Stimulated activated CD8-positive, alpha-beta memory T cell treated with anti-CD3 and anti-CD28 coated beads, Interleukin-15, amount 100 ng/mL, for 24 hours (primary cell): ENCODE results near the gene TAF11L14.
"Not testable (repeated sequence)": the region's sequence is repeated elsewhere in the genome, so short reads cannot be mapped to it uniquely, and the experiment has no call there.

Experiments
- DNase-seq: peaks from one replicate; pipeline ENCODE4 v3.0.0-alpha.2; 2020; ENCODE audit warnings: low read depth

TAF11L14 gene

DNA sequence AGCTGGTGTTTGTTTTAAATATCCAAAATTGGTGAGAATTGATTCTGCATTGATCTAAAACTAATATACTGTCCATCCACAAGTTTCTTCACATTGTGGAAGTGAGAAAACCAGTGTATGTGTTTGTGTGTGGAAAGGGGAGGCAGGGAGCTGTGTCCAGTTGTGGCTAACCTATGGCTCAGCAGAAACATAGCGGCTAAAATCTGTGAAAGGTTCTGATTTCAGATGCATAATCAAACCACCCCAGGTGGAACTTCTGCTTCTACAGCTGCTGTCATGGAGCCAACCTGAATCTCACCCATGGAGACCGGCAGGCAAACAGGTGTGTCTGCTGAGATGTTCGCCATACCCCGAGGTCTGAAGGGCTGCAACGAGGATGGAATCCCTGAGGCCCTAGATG lies at the start of gene TAF11L14:
Gene TAF11L14, plus strand, starts transcription at position 301 of the 400 bp plus-strand sequence.
- no peak for DNase-seq

DNA sequence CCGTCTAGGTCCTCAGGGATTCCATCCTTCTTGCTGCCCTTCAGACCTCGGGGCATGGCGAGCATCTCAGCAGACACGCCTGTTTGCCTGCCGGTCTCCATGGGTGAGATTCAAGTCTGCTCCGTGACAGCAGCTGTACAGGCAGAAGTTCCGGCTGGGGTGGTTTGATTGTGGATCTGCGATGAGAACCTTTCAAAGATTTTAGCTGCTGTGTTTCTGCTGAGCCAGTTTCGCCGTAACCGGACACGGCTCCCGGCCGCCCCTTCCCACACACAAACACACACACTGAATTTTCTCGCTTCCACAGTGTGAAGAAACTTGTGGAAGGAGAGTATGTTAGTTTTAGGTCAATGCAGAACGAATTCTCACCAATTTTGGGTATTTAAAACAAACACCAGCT lies 48.6 kb upstream of the TAF11L14 start, which contains the start of gene TAF11L7:
Gene TAF11L7, minus strand, starts transcription at position 101 of the 400 bp plus-strand sequence.
- DNase-seq: not testable (repeated sequence)

- DNase-seq: not testable (repeated sequence)
Observed at GRCh38 chr5:17590860-17591259, 43.4 kb upstream of the TAF11L14 start, which contains the start of gene TAF11L8. TSS of gene TAF11L8 (minus strand) at chr5:17590960.

DNA sequence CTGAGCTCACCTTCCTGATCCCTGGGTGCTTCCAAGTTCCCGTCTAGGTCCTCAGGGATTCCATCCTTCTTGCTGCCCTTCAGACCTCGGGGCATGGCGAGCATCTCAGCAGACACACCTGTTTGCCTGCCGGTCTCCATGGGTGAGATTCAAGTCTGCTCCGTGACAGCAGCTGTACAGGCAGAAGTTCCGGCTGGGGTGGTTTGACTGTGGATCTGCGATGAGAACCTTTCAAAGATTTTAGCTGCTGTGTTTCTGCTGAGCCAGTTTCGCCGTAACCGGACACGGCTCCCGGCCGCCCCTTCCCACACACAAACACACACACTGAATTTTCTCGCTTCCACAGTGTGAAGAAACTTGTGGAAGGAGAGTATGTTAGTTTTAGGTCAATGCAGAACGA lies 40.0 kb upstream of the TAF11L14 start, which contains the start of gene TAF11L9:
Gene TAF11L9, minus strand, starts transcription at position 140 of the 400 bp plus-strand sequence.
- not testable (repeated sequence) for DNase-seq

- DNase-seq: not testable (repeated sequence)
Observed at GRCh38 chr5:17597728-17598127, 36.5 kb upstream of the TAF11L14 start, which contains the start of gene TAF11L10. TSS of gene TAF11L10 (minus strand) at chr5:17597828.

- not testable (repeated sequence) for DNase-seq
Observed at GRCh38 chr5:17603880-17604279, 30.4 kb upstream of the TAF11L14 start, which contains the start of gene TAF11L11. TSS of gene TAF11L11 (plus strand) at chr5:17604183.

- no peak for DNase-seq
Observed at GRCh38 chr5:17604951-17605350, 29.3 kb upstream of the TAF11L14 start.

- DNase-seq: not testable (repeated sequence)
Observed at GRCh38 chr5:17607461-17607860, 26.8 kb upstream of the TAF11L14 start.

DNA sequence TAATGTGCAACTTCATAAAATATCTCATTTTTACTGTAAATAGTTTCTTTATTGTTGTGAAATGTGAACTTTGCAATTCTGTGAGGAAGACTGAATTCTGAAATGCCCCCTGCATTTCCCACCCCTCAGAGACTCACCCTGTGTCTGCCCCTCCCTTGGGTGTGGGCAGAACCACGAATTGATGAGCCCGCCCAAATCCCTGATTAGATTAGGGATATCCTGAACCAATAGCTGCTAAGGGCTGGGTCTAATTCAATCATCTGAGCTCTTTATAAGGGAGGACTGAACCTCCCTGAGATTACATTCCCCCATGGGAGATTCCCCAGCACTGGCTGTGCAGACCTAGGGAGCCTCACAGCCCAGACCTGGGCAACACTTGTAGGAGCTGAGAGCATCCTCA lies 24.2 kb upstream of the TAF11L14 start, which contains the start of gene TAF11L12:
Gene TAF11L12, plus strand, starts transcription at position 301 of the 400 bp plus-strand sequence.
- not testable (repeated sequence) for DNase-seq

DNA sequence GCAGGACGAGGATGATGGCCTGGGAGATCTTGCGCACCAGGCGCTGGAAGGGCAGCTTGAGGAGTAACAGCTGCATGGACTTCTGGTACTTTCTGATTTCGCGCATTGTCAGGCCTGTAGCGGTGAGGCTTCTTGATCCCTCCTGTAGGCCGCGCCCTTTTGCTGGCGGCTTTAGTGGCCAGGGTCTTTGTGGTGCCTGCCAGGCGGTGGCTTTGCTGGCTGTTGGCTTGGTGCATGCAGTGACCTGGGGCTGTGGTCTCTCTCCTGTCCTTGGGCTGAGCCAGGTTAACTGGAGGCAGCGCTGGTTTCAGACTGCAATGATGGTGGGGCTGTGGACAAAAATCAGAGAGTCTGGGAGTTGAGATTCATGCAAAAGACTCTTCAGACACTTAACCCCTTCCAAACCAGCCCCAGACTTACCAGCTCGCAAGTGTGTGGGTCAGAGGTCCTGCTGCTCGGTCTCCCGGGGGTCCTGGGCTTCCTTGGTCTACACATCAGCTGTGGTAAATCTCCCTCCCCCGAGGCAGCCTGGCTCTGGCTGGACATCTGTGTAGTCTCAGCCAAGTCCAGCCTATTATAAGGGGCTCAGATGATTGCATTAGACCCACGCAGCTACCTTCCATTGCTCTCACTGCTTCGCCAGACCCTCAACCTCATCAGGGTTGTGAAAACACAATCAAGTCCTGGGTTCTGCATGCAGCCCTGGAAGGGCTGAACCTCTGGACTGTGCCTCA lies 19.2 kb upstream of the TAF11L14 start:
- no peak for DNase-seq

- DNase-seq: no peak
Observed at GRCh38 chr5:17619354-17619753, 14.9 kb upstream of the TAF11L14 start.

DNA sequence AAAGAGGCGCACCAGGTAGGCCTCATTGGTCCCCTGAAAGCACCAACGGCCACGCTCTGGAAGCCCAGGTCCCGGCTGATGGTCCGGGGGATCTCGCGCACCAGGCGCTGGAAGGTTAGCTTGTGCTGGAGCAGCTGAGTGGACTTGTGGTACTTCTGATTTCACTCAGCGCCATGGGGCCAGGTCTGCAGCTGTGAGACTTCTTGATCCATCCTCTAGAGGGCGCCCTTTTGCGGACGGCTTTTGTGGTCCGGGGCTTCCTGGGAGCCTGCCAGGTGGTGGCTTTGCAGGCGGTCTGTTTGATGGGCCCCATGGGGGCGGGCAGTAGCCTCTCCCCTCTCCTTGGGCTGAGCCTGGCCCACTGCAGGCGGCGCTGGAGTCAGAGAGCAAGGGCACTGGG lies 13.6 kb upstream of the TAF11L14 start:
- no peak for DNase-seq

DNA sequence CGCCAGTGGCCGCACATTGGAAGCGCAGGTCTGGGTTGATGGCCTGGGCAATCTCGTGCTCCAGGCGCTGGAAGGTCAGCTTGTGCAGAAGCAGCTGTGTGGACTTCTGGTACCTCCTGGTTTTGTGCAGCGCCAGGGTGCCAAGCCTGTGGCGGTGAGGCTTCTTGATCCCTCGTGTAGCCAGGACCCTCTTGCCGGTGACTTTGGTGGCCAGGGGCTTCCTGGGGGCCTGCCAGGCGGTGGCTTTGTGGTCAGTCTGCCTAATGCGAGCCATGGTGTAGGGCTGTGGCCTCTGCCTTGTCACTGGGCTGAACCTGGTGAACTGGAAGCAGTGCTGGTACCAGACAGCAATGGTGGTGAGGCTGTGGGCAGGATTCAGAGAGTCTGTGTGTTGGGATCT lies 8.6 kb upstream of the TAF11L14 start:
- no peak for DNase-seq

DNA sequence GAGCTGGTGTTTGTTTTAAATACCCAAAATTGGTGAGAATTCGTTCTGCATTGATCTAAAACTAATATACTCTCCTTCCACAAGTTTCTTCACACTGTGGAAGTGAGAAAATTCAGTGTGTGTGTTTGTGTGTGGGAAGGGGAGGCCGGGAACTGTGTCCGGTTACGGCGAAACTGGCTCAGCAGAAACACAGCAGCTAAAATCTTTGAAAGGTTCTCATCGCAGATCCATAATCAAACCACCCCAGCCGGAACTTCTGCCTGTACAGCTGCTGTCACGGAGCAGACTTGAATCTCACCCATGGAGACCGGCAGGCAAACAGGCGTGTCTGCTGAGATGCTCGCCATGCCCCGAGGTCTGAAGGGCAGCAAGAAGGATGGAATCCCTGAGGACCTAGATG lies 2.5 kb upstream of the TAF11L14 start, which contains the start of gene TAF11L13:
Gene TAF11L13, plus strand, starts transcription at position 301 of the 400 bp plus-strand sequence.
- DNase-seq: not testable (repeated sequence)

- DNase-seq: not testable (repeated sequence)
Observed at GRCh38 chr5:17649232-17649631, 15.0 kb downstream of the TAF11L14 start.

- not testable (repeated sequence) for DNase-seq
Observed at GRCh38 chr5:17655201-17655759, 21.0 kb downstream of the TAF11L14 start.

- DNase-seq: no peak
Observed at GRCh38 chr5:17655921-17656320, 21.7 kb downstream of the TAF11L14 start.

DNA sequence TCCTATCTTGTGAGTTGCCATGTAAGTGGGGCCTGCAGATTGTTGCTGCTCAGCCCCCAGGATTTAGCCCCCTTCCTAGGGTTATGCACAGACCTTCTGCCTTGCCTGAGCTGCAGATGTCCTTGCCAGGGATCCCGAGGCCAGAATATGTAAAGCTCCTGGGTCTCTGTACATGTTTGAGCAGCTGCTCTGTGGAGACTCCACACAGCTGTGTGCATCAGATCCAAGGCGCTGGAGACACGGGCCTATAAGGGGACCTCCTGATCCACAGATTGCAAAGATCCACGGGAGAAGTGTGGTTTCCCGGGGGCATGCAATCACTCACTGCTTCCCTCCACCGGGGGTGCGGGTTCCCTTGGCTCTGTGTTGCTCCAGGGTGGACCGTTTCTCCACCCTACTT lies 28.9 kb downstream of the TAF11L14 start:
- no peak for DNase-seq

DNA sequence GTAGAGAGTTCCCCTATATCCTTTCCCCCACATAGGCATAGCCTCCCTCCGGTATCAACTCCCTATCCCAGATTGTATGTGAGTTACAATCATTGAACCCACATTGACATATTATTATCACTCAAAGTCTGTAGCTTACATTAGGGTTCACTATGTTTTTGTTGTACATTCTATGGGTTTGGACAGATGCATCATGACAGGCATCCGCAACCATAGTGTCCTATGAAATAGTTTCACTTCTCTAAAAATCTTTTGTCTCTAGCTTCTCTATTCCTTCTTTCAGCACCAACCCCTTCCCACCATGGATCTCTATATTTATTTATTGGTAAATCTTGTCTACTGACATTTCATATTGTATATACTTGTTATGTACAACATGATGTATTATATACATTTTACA lies 31.6 kb downstream of the TAF11L14 start:
- no peak for DNase-seq

- no peak for DNase-seq
Observed at GRCh38 chr5:17666726-17667235, 32.5 kb downstream of the TAF11L14 start.

GRCh38 chr5:17670353-17670752 lies 36.1 kb downstream of the TAF11L14 start:
- no peak for DNase-seq

- no peak for DNase-seq
Observed at GRCh38 chr5:17678751-17679324, 44.6 kb downstream of the TAF11L14 start.
